Muscle of leg (tissue), 11 donors: ENCODE data around the gene SEMA6C. TPM values are rescaled to one million over a fixed set of nuclear protein-coding genes. Genes with fewer than 3 reads are reported as not detected.

Experiments
- DNase-seq: peaks from one replicate; pipeline ENCODE4 v3.0.0; 2013
- H3K27ac ChIP-seq: one replicate; pipeline ENCODE4 v1.5.1; 2013; ENCODE audit warnings: mild to moderate bottlenecking, low read length, control low read depth
- H3K27me3 ChIP-seq: one replicate; pipeline ENCODE4 v1.6.1; 2013; ENCODE audit warnings: low read length; ENCODE audit not compliant: control insufficient read depth, insufficient read depth
- H3K36me3 ChIP-seq: one replicate; pipeline ENCODE4 v1.6.1; 2013; ENCODE audit warnings: low read length; ENCODE audit not compliant: control insufficient read depth, insufficient read depth
- H3K4me1 ChIP-seq: one replicate; pipeline ENCODE4 v1.6.1; 2013; ENCODE audit warnings: low read length; ENCODE audit not compliant: control insufficient read depth, insufficient read depth
- H3K4me3 ChIP-seq: one replicate; pipeline ENCODE4 v1.5.1; 2013; ENCODE audit warnings: low read length, control low read depth
- H3K9me3 ChIP-seq: replicated peaks from 2 replicates; pipeline ENCODE4 v1.6.1; 2013; ENCODE audit warnings: low read depth, low read length; ENCODE audit not compliant: control insufficient read depth
- WGBS: methylation state at CpG from one replicate; pipeline ENCODE4 v1.1.5; 2013; ENCODE audit warnings: missing lambda C conversion rate; ENCODE audit not compliant: insufficient coverage; 5-methylcytosine and 5-hydroxymethylcytosine counted together
- polyA plus RNA-seq, 8 donors: library from polyadenylated mRNA; unstranded; fragments of 120-200 nt; gene quantifications; one replicate each; pipeline versions ENCODE4 v1.2.1 to v1.2.3, GENCODE V29; 2013; ENCODE audit warnings: inconsistent platforms in 1 of 8, low replicate concordance in 1 of 8; ENCODE audit not compliant: insufficient read length in 8 of 8, insufficient read depth in 1 of 8
- total RNA-seq: library from RNA; stranded (reverse); fragments of 120-200 nt; gene quantifications from one replicate; pipeline ENCODE4 v1.2.4, GENCODE V29; 2013

SEMA6C gene
- total and polyA plus RNA-seq, 9 donors = 33.4 to 112 (median 86.7) TPM

DNA sequence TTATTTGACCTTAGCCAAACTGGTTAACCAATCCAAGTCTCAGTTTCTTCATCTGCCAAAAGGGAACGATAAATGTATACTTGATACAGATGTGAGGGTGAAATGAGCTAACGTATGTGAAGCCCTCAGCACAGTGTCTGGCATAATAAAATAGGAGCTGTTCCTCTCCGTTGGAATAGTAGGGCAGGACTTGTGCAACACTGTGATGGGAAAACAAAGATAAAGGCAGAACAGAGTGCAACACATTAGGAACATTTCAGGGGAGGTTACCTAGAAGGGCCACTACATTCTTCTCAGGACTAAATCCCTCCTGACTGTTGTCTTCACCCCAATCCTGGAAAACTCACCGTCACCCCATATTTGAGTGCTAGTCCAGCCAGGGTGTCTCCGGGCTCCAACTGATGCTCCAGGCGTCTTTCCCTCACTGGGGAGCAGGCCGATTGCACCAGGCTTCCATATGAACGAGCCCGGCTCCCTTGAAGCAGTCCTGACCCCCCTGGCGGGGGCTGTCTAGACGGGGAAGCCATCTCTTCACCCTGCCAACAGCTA lies 18.4 kb upstream of the SEMA6C start:
- peaks cover 19% of the 10 kb centered on the region for H3K4me1 ChIP-seq
- DNase-seq = peak; percentile 25
- peak overlapping the region; percentile 94 for H3K27ac ChIP-seq
- peak overlapping the region; percentile 96 for H3K4me3 ChIP-seq
- no peaks in the 10 kb centered on the region for H3K9me3 ChIP-seq
- WGBS = 10% methylated on average over 7 of the region's 11 CpGs
- H3K36me3 ChIP-seq = peaks cover 41% of the 10 kb centered on the region
- no peaks in the 10 kb centered on the region for H3K27me3 ChIP-seq

DNA sequence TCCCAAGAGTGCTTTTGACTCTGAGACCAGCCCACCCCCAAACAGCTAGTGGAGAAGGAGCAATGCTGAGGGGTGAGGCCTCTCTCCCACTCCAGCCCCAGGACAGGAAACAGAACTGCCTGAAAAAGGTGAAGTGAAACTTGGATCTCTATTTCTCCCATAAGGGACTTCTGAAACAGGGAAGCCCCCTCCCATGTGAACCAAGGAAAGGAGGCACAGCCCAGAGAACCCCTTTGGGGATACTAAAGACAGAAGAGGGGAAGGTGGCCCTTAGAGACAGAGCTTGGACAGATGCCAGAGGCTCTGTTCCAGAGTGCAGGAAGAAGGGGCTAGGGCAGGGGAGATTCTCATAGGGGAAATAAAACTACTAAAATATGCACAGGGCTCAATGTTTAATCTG lies 12.9 kb upstream of the SEMA6C start:
- Histone ChIP-seq H3K4me3 (no peak overlapping the region), H3K27ac (no peak overlapping the region), H3K9me3 (no peaks in the 10 kb centered on the region), H3K4me1 (peaks cover 1% of the 10 kb centered on the region), H3K36me3 (peaks cover 47% of the 10 kb centered on the region), H3K27me3 (no peaks in the 10 kb centered on the region)
- DNase-seq = peak; percentile 50

DNA sequence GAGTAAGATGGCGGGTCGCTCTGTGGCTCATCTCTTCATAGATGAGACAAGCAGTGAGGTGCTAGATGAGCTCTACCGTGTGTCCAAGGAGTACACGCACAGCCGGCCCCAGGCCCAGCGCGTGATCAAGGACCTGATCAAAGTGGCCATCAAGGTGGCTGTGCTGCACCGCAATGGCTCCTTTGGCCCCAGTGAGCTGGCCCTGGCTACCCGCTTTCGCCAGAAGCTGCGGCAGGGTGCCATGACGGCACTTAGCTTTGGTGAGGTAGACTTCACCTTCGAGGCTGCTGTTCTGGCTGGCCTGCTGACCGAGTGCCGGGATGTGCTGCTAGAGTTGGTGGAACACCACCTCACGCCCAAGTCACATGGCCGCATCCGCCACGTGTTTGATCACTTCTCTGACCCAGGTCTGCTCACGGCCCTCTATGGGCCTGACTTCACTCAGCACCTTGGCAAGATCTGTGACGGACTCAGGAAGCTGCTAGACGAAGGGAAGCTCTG lies 12.4 kb upstream of the SEMA6C start:
- Histone ChIP-seq H3K36me3 (peaks cover 47% of the 10 kb centered on the region), H3K27me3 (no peaks in the 10 kb centered on the region), H3K4me3 (no peak overlapping the region), H3K27ac (no peak overlapping the region), H3K4me1 (no peaks in the 10 kb centered on the region), H3K9me3 (no peaks in the 10 kb centered on the region)
- DNase-seq = no peak
- 87% methylated on average over 20 of the region's 22 CpGs for WGBS

DNA sequence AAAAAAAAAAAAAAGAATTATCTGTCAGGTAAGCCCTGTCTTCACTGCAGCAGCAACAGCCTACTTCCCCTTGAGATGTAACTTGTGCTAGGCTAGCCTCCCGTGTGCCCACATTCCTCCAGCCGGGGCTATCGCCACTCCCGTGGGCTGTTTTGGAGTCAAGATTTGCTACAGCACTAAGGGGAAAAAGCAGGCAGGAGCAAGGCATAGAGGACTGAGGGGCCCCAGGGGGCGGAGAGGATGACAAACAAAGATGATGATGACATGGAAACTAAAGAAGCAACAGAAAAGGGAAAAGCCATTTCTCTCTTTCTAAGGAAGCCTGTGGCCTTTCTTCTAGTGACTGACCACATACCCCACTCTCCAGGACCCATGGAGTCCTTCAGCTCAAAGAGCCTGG lies 11.9 kb upstream of the SEMA6C start:
- no peak for DNase-seq
- H3K27ac ChIP-seq = no peak overlapping the region
- H3K4me3 ChIP-seq = no peak overlapping the region
- no peaks in the 10 kb centered on the region for H3K4me1 ChIP-seq
- no peaks in the 10 kb centered on the region for H3K27me3 ChIP-seq
- H3K9me3 ChIP-seq = no peaks in the 10 kb centered on the region
- 76% methylated on average over 5 of the region's 5 CpGs for WGBS
- peaks cover 47% of the 10 kb centered on the region for H3K36me3 ChIP-seq

DNA sequence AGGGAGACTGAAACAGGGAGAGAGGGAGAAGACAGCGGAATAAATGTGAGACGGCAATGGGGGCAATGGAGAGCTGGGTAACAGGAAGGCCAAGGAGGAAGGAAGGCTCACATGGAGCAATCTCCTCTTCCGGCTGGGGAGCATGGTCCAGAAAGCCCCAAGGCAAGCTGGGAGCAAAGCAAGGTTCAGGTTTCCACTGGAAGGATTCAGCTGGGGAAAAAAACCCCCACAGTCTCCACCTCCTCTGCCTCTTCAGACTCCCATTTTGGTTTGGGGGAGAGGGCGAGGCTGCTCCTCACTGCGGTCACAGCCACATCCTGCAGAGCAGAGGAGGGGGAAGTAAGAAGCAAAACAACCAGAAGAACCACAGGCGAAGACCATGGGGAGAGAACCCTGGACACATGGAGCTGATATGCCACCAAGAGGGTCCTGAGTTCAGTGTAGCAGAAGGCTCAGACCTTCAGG lies 10.7 kb upstream of the SEMA6C start:
- Histone ChIP-seq H3K36me3 (peaks cover 47% of the 10 kb centered on the region), H3K27ac (no peak overlapping the region), H3K4me1 (no peaks in the 10 kb centered on the region), H3K27me3 (no peaks in the 10 kb centered on the region), H3K9me3 (no peaks in the 10 kb centered on the region), H3K4me3 (peak overlapping the region; percentile 21)
- WGBS = 85% methylated on average over 4 of the region's 6 CpGs
- peak; percentile 55 for DNase-seq

DNA sequence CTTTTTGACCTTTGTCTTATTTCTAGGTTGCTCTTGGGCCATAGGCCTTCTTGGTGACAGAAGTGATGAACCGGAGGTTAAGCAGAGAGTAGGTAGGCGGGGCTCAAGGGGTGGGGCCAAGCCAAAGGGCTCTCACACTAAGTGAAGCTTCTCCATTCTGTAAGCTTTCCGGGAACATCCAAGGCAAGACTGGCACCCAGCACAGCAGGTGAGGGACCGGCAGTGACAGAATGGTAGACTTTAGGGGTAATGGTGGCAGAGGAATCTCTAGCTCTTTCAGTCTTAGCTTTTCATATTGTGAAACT lies 10.0 kb upstream of the SEMA6C start, which contains the start of gene TNFAIP8L2:
TSS of gene TNFAIP8L2 (plus strand) at position 135 of the 305 bp plus-strand sequence. CDS start 2,049 bp downstream, outside the sequence.
- no peaks in the 10 kb centered on the region for H3K4me1 ChIP-seq
- H3K27ac ChIP-seq = peak within 1 kb of the TSS; percentile 7
- 57% methylated on average over 1 of the region's 4 CpGs for WGBS
- peaks cover 43% of the 10 kb centered on the region for H3K36me3 ChIP-seq
- no peaks in the 10 kb centered on the region for H3K9me3 ChIP-seq
- peak within 1 kb of the TSS; percentile 21 for H3K4me3 ChIP-seq
- DNase-seq = no peak
- no peaks in the 10 kb centered on the region for H3K27me3 ChIP-seq

DNA sequence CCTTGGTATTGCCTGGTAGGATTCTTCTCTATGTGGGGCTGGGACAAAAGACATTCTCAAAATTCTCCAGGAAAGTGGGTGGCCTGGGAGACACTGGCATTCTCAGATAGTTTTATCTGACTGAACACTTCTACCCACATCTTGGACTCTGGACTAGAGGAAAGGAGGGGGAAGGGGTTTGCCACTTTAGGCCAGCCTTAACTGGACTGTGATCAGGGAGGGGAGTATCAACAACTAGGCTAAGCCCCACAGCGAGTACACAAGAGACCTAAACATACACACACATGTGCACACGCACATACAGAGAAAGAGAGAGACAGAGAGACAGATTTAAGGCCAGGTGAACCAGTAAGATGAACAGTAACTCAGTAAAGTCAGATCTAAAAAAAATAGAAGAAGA lies 1.2 kb upstream of the SEMA6C start:
- Histone ChIP-seq H3K36me3 (peaks cover 8% of the 10 kb centered on the region), H3K9me3 (no peaks in the 10 kb centered on the region), H3K4me1 (peaks cover 40% of the 10 kb centered on the region), H3K27ac (no peak overlapping the region), H3K4me3 (no peak overlapping the region), H3K27me3 (no peaks in the 10 kb centered on the region)
- no CpG with 5 or more reads among the region's 2 CpGs for WGBS
- DNase-seq = no peak

DNA sequence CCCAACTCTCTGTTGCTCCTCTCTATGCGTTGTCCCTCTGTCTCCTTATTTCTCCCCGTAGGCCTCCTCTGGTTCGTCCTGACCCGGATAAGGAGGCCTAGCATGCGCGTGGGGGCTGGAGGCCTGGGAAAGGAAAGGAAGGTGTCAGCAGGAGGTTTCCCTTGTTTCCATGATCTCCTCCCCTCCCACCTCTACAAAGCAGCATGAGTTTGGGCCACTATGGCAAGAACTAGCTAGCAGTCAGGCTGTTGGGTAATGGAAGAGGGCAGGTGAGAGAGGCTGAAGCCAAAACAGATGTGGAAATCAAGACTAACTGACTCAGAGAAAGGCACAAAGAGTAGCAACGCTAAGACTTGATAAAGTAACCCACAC lies 687 bp upstream of the SEMA6C start:
- H3K27me3 ChIP-seq = no peaks in the 10 kb centered on the region
- H3K36me3 ChIP-seq = peaks cover 14% of the 10 kb centered on the region
- DNase-seq = no peak
- H3K9me3 ChIP-seq = no peaks in the 10 kb centered on the region
- H3K4me3 ChIP-seq = peak overlapping the region; percentile 93
- peak overlapping the region; percentile 85 for H3K27ac ChIP-seq
- no CpG with 5 or more reads among the region's 7 CpGs for WGBS
- H3K4me1 ChIP-seq = peaks cover 45% of the 10 kb centered on the region

DNA sequence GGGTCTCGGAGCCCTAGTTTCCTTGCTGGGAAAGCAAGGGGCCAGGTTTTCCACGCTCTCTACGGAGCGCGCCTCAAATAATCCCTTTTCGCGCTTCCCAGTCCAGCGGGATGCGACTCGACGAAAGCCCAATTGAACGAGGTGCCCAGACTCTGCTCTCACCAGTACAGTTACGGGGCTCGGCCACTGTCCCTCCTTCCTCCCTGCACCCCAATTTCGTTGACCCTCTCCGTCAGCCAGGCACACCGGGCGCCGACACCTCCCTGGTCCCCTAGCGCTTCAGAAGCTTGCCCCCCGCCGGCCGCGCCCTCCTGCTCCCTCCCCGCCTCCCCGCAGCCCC lies 389 bp downstream of the SEMA6C start:
- Histone ChIP-seq H3K9me3 (no peaks in the 10 kb centered on the region), H3K27ac (peak overlapping the region; percentile 95), H3K4me3 (peak overlapping the region; percentile 93), H3K27me3 (no peaks in the 10 kb centered on the region), H3K36me3 (peaks cover 19% of the 10 kb centered on the region), H3K4me1 (peaks cover 47% of the 10 kb centered on the region)
- 0% methylated on average over 23 of the region's 26 CpGs for WGBS
- no peak for DNase-seq

DNA sequence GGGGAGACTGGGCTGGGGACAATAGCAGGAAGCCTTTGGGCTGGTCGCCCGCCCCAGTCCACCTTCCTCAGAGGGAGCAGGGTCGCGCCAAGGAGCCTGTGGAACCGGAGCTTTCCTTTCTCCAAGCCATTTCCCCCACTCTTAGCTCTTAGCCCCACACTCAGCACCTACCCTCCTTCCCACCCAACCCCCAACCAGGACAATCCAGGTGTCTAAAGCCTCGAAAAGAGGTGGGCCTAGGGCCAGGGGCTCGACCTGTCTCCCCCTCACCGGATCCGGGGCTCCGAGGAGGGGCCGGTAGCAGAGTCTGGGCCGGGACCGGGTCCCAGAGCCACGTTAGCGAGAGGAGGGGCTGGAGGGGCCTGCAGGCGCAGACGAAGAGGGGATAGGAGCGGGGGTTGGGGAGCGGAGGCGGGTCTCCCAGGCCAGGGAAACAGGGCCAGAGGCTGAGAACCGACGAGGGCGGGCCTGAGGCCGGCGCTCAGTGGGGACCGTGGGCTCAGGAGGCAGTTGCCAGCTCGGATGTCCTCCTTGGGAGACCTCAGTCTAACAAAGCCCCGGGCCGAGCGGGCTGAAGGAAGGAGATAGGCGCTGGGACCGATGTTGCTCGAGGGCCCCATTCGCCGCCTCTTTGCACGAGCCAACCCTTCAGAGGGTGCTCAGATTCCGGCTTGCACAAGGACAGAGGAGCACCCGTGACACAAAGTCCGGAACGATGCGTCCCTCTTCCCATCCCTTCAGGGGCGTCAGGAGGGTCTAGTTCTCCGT lies 943 bp downstream of the SEMA6C start:
- WGBS = 3% methylated on average over 39 of the region's 43 CpGs
- DNase-seq = peak; percentile 72

More for the DNA sequence above, 943 bp downstream of the SEMA6C start:
- Histone ChIP-seq H3K27ac (peak overlapping the region; percentile 95), H3K9me3 (no peaks in the 10 kb centered on the region), H3K4me3 (peak overlapping the region; percentile 93), H3K4me1 (peaks cover 47% of the 10 kb centered on the region), H3K36me3 (peaks cover 22% of the 10 kb centered on the region), H3K27me3 (no peaks in the 10 kb centered on the region)
